Pancreas (tissue), 10 donors: Measurements from ENCODE around the gene LRRC66. TPM values are rescaled to one million over a fixed set of nuclear protein-coding genes. Genes with fewer than 3 reads are reported as not detected.

Experiments
- ATAC-seq, 4 donors: fragments of 200-7000 bp; cut with Tn5 transposase; one replicate each; pipeline versions ENCODE4 v1.8.0 to v1.9.1; 2020; ENCODE audit warnings: mild to moderate bottlenecking in 4 of 4, moderate library complexity in 4 of 4
- DNase-seq, 6 donors: peaks; one replicate each; pipeline ENCODE4 v3.0.0-alpha.2; 2020
- FAIRE-seq: peaks from 2 replicates; lab custom pipeline; 2012; peaks lifted over from hg19 to GRCh38; lab: Jason Lieb, UNC
- H3K27ac ChIP-seq, 4 donors: fragments of 200-600 bp; sonication (generic); 1 replicate in 3 of 4; 2 replicates in 1 of 4; pipeline versions ENCODE4 v1.5.0 to v1.8.0; 2020
- H3K27me3 ChIP-seq, 4 donors: fragments of 200-600 bp; one replicate each; pipeline ENCODE4 v1.8.0; 2021
- H3K36me3 ChIP-seq, 3 donors: fragments of 200-600 bp; sonication (generic) in 1 of 3; one replicate each; pipeline versions ENCODE4 v1.5.0 to v1.8.0; 2020 to 2021
- H3K4me1 ChIP-seq, 3 donors: fragments of 200-600 bp; one replicate each; pipeline ENCODE4 v1.8.0; 2021
- H3K4me3 ChIP-seq, 4 donors: fragments of 200-600 bp; sonication (generic) in 2 of 4; one replicate each; pipeline versions ENCODE4 v1.5.0 to v1.8.0; 2020 to 2021
- H3K9me3 ChIP-seq, 4 donors: fragments of 200-600 bp; one replicate each; pipeline ENCODE4 v1.8.0; 2021
- WGBS, 2 donors: extraction: QIAGEN DNeasy Blood & Tissue Kit; methylation state at CpG; one replicate each; pipeline ENCODE4 v1.1.7; 2013; 5-methylcytosine and 5-hydroxymethylcytosine counted together
- intact Hi-C, 3 donors: fragments of 100-400 bp; cut with DNase I; formaldehyde crosslinking; loops; one replicate each; pipeline versions ENCODE4 v1.11.1 to v1.14.2; 2022
- polyA plus RNA-seq, 2 donors: library from polyadenylated mRNA; stranded (reverse); fragments of 200-250 nt; gene quantifications; one replicate each; pipeline ENCODE4 v1.2.3, GENCODE V29; 2013
- total RNA-seq, 6 donors: library from RNA; stranded (reverse); fragmentation: NEBNext Ultra II Directional in 4 of 6; extraction: Animal tissue kit (Norgen Biotek cat#: 25700) in 4 of 6; gene quantifications; one replicate each; pipeline versions ENCODE4 v1.2.1 to v1.2.4, GENCODE V29; 2021 to 2023
- TF ChIP-seq, protein P1 (sequence below), 4 donors: fragments of 200-600 bp; sonication (generic) in 3 of 4; IDR thresholded peaks; one replicate each; pipeline versions ENCODE4 v1.5.0 to v1.8.0; 2021; ENCODE audit warnings: antibody characterized with exemption in 4 of 4
- donor health status: healthy with polysubstance abuse.
- donor health status: DM: no; HTN: no; CAD: no; lungs with moderate emphysema.
- donor health status: DM: no; HTN: no; CAD: no.
- donor health status: control.
- donor health status: control.
- donor health status: Bipolar disorder and iron deficiency.
- donor health status: DM: yes; HTN: yes; CAD: no.
- donor health status: DM: no; HTN: no; CAD: no.
- donor health status: DM: no; HTN: no; CAD: no.
- donor health status: DM: yes; HTN: yes; CAD: no.

Gene LRRC66
- total and polyA plus RNA-seq, 8 donors = 0.08 to 0.94 (median 0.16) TPM; not detected in 1

- intact Hi-C loops = no loop called here
- FAIRE-seq = no peak
- H3K36me3 ChIP-seq = no peaks in the 10 kb centered on the region
- no peak overlapping the region for H3K27ac ChIP-seq
- no peak overlapping the region for H3K4me3 ChIP-seq
- no peak for DNase-seq
- no peak for ATAC-seq
- H3K27me3 ChIP-seq = peaks cover 0 to 3% (median 0%) of the 10 kb centered on the region in 4 donors
- H3K9me3 ChIP-seq = no peaks in the 10 kb centered on the region
- TF ChIP-seq, protein P1, sequence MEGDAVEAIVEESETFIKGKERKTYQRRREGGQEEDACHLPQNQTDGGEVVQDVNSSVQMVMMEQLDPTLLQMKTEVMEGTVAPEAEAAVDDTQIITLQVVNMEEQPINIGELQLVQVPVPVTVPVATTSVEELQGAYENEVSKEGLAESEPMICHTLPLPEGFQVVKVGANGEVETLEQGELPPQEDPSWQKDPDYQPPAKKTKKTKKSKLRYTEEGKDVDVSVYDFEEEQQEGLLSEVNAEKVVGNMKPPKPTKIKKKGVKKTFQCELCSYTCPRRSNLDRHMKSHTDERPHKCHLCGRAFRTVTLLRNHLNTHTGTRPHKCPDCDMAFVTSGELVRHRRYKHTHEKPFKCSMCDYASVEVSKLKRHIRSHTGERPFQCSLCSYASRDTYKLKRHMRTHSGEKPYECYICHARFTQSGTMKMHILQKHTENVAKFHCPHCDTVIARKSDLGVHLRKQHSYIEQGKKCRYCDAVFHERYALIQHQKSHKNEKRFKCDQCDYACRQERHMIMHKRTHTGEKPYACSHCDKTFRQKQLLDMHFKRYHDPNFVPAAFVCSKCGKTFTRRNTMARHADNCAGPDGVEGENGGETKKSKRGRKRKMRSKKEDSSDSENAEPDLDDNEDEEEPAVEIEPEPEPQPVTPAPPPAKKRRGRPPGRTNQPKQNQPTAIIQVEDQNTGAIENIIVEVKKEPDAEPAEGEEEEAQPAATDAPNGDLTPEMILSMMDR (IDR thresholded peaks at IDR 0.05) = no peak
- H3K4me1 ChIP-seq = peaks cover 0 to 9% (median 8%) of the 10 kb centered on the region in 3 donors
Measured at GRCh38 chr4:51998837-51999236, 21.3 kb downstream of the LRRC66 start.

DNA sequence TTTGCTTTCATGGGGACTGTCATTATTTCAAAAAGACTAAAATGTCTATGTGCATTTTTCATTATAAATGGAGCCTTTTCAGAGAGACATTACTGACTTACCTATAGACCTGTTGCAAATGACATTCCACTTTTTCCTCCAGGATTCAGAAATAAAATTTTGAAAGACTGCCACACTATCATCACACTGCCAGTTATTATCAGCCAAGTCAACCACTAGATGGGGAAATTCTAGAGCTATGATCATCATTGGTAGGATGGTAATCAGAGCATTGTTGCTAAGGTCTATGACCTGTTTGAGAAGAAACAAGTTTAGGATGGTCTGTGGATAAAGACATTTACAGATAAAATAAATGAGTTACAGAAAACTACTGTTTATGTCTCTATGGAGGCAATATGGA, 22.5 kb downstream of the LRRC66 start:
- H3K4me1 ChIP-seq = peaks cover 0 to 9% (median 8%) of the 10 kb centered on the region in 3 donors
- H3K4me3 ChIP-seq = no peak overlapping the region
- H3K27me3 ChIP-seq = peaks cover 0 to 3% (median 0%) of the 10 kb centered on the region in 4 donors
- no peaks in the 10 kb centered on the region for H3K9me3 ChIP-seq
- TF ChIP-seq, protein P1 (IDR thresholded peaks at IDR 0.05) = no peak
- intact Hi-C loops = no loop called here
- H3K27ac ChIP-seq = no peak overlapping the region
- FAIRE-seq = no peak
- no peaks in the 10 kb centered on the region for H3K36me3 ChIP-seq
- no peak for ATAC-seq
- no peak for DNase-seq

DNA sequence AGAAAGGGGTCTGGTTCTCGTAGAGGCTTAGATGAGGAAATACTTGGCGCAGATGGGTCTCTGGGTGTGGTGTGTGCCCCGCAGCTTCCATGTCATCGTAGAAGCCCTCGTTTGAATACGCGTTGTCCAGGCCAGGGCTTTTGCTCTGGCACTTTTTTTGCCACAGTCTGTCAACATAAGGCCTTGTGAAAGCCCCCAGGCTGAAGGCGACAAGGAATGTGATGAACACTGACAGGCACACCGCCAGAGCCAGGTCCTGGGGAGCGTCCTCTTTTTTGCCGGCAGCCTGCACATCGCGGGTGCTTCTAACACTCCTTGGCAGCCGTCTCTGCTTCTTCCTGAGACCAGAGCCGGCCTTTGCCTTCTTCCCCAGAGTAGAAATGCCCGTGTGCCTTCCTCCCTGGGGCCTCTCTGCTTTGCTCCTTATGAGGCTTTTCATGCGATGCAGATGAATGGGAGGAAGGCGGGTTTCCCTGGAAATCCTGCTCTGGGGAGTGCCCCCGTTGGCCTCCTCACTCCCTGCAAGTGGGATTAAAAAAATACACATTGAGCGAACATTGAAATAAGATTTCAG, 24.4 kb downstream of the LRRC66 start:
- H3K4me1 ChIP-seq = peaks cover 0 to 9% (median 8%) of the 10 kb centered on the region in 3 donors
- peaks cover 0 to 3% (median 0%) of the 10 kb centered on the region in 4 donors for H3K27me3 ChIP-seq
- no peak for DNase-seq
- H3K27ac ChIP-seq = no peak overlapping the region
- no peaks in the 10 kb centered on the region for H3K9me3 ChIP-seq
- 64 to 77% methylated on average over 20 of the region's 20 CpGs for WGBS, 2 donors
- no peak for ATAC-seq
- TF ChIP-seq, protein P1 (IDR thresholded peaks at IDR 0.05) = no peak
- H3K4me3 ChIP-seq = no peak overlapping the region
- intact Hi-C loops = no loop called here
- no peaks in the 10 kb centered on the region for H3K36me3 ChIP-seq
- FAIRE-seq = no peak

DNA sequence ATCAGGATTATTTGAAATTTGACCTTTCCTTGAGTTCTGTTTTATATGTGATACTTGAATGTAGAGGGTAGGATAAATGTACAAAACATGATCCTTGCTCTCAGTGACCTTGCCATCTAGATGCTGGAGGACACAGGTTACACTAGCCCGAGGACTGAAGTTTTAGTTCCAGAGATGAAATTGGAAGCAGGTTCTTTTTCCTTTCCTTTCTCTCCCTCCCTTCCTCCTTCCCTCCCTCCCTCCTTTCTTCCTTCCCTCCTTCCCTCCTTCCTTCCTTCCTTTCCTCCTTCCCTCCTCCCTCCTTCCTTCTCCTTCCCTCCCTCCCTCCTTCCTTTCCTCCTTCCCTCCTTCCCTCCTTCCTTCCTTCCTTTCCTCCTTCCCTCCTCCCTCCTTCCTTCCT, 54.3 kb downstream of the LRRC66 start:
- Histone ChIP-seq H3K36me3 (no peaks in the 10 kb centered on the region), H3K27me3 (no peaks in the 10 kb centered on the region), H3K4me1 (peaks cover 0 to 5% (median 0%) of the 10 kb centered on the region in 3 donors), H3K9me3 (no peaks in the 10 kb centered on the region), H3K4me3 (no peak overlapping the region), H3K27ac (no peak overlapping the region)
- DNase-seq (no peak), ATAC-seq (no peak), FAIRE-seq (no peak)
- intact Hi-C loops = no loop called here
- TF ChIP-seq, protein P1 (IDR thresholded peaks at IDR 0.05) = no peak
- WGBS, 2 donors = 76 to 90% methylated on average over 1 of the region's 1 CpG

- FAIRE-seq = no peak
- TF ChIP-seq, protein P1 (IDR thresholded peaks at IDR 0.05) = no peak
- Histone ChIP-seq H3K4me1 (peaks cover 0 to 5% (median 0%) of the 10 kb centered on the region in 3 donors), H3K4me3 (no peak overlapping the region), H3K36me3 (no peaks in the 10 kb centered on the region), H3K27ac (no peak overlapping the region), H3K9me3 (no peaks in the 10 kb centered on the region), H3K27me3 (no peaks in the 10 kb centered on the region)
- no peak for DNase-seq
- peak; percentile 30 to 87 (median 70) for ATAC-seq
- 47 to 59% methylated on average over 4 of the region's 4 CpGs for WGBS, 2 donors
- intact Hi-C loops = no loop called here
Measured at GRCh38 chr4:51963841-51964517, 56.2 kb downstream of the LRRC66 start.
